ENCODE data around the gene COL21A1. TPM values are rescaled to one million over a fixed set of nuclear protein-coding genes. Genes with fewer than 3 reads are reported as not detected.

The COL21A1 gene
- not detected for total RNA-seq
- total RNA-seq (2013), result 0.63 TPM
- total RNA-seq, result 0 to 0.06 (median 0) reads per million in 29 experiments

DNA sequence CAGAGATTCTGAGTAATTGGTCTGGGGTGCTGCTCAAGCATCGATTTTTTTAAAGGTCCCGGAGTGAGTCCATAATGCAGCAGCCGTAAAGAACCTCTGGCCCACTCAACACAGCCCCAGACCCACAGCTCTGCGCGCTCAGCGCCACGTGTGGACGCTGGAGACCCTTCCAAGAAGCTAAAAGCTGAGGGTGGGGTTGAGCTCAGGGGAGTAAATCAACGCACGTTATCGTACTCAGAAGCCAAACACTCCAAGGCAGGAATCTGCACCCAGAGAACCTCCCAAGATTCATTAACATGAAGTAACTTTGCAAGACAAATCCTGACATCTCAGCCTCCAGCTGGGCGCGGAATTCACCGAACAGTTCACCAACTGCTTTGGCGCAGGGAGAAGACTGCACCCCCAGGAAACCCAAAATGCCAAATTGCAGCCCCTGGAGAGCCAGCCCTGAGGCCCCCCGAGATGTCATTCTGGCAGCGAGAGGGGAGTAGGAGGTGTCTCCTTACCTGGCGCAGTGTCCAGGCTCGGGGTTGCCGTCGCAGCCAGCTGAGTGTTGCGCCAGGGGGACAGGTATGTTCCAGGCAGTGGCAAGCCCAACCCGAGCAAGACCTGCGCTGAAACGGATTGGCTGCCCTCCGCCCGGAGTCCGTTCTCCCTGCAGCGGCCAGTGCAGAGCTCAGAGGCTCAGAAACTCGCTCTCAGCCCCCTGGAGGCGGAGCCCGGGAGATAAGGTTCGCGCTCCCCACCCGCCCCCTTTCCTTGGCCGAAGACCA, at the start of gene COL21A1:
Gene COL21A1 (minus strand): TSS at position 700 of the 773 bp plus-strand sequence. CDS start 64,962 bp downstream, outside the sequence.
- ChIA-PET CTCF (no interaction called here), POLR2A (no interaction called here)
- Mint-ChIP-seq H3K36me3 (no peaks in the 10 kb centered on the region), H3K27ac (no peak within 1 kb of the TSS), H3K9me3 (peaks cover 0 to 7% (median 0%) of the 10 kb centered on the region in 3 donors), H3K4me1 (no peaks in the 10 kb centered on the region), H3K4me3 (no peak within 1 kb of the TSS), H3K27me3 (peaks cover 0 to 12% of the 10 kb centered on the region in 2 donors)
- H3K36me3 ChIP-seq (ENCODE audit: control insufficient read depth in 2 of 2, extremely low read depth in 1 of 2, insufficient read depth in 1 of 2, low read length in 1 of 2), result no peaks in the 10 kb centered on the region
- no peaks in the 10 kb centered on the region for H3K9me3 ChIP-seq
- DNase-seq (no peak), ATAC-seq (replicated peaks in 1 of 4) (no peak)
- H3K4me3 ChIP-seq (ENCODE audit: control insufficient read depth in 1 of 2, extremely low read depth in 1 of 2, low read length in 1 of 2), result no peak within 1 kb of the TSS
- 7% methylated on average over 20 of the region's 36 CpGs for WGBS (ENCODE audit: insufficient coverage)
- peaks cover 8 to 10% of the 10 kb centered on the region in 2 experiments for H3K27me3 ChIP-seq (replicated peaks in 1 of 2; ENCODE audit: control insufficient read depth in 2 of 2, extremely low read depth in 1 of 2, insufficient read depth in 2 of 2, low read length in 1 of 2)
- no peak within 1 kb of the TSS for H3K27ac ChIP-seq (ENCODE audit: low read length)
- H3K4me1 ChIP-seq (ENCODE audit: control insufficient read depth in 1 of 2, extremely low read depth in 1 of 2, insufficient read depth in 2 of 2, low read length in 2 of 2), result no peaks in the 10 kb centered on the region

DNA sequence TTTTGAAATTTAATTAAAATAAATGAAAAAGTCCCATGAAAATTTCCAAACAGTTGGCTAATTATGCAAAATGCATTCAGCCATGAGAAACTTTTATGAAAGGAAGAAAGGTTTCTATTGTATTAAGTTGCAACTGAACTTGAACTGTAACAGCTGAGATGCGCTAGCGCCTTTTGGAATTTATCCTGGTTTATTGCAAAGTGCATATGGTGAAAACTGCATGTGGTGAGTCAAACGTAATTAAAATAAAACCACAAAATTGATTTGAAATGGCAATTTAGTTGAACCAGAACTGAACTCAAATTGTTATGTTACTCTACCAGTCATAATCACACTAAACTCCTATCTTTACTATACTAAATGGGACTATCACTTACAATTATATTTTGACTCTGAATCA, 46.4 kb upstream of the COL21A1 start:
- H3K27me3 Mint-ChIP-seq, result no peaks in the 10 kb centered on the region

DNA sequence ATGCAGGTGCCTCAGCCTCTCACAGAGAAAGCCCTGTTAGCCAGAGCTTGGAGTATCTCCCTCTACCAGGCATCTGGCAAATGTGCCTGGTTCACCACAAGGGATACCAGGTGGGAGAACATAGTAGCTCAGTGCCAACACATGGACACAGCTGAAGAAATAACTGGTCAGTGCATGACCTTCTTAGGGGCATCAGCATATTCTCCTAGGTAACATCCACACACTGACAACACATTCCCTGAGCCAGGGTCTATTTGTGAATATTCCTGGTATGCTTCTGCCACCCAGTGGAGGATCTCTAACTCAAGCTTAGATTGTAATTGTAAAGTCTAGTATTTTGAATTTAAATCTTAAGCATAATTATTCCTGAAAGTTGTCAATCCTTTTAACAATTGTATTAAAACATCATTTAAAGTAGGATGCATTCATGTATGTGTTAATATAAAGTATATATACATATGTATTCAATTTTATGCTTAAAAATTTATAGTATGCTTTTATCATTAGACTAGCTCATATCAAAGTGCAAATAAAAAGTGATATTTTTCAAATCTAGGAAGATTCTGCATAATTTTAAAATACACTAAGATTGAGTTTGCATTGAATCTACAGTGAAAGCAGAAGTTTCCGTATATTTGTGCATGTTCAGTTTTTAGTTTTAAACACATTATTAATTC, 45.3 kb upstream of the COL21A1 start:
- no peak for ATAC-seq (replicated peaks in 1 of 4)
- H3K4me1 Mint-ChIP-seq, result no peaks in the 10 kb centered on the region
- Histone ChIP-seq H3K36me3 (ENCODE audit: control insufficient read depth in 2 of 2, extremely low read depth in 1 of 2, insufficient read depth in 1 of 2, low read length in 1 of 2) (no peaks in the 10 kb centered on the region), H3K4me1 (ENCODE audit: control insufficient read depth in 1 of 2, extremely low read depth in 1 of 2, insufficient read depth in 2 of 2, low read length in 2 of 2) (no peaks in the 10 kb centered on the region), H3K27ac (ENCODE audit: low read length) (no peak overlapping the region), H3K9me3 (no peaks in the 10 kb centered on the region), H3K4me3 (ENCODE audit: control insufficient read depth in 1 of 2, extremely low read depth in 1 of 2, low read length in 1 of 2) (no peak overlapping the region), H3K27me3 (replicated peaks in 1 of 2; ENCODE audit: control insufficient read depth in 2 of 2, extremely low read depth in 1 of 2, insufficient read depth in 2 of 2, low read length in 1 of 2) (no peaks in the 10 kb centered on the region)
- no peak overlapping the region for H3K27ac Mint-ChIP-seq
- no peak for DNase-seq
- ChIA-PET CTCF (no interaction called here), POLR2A (no interaction called here)
- H3K4me3 Mint-ChIP-seq, result no peak overlapping the region
- WGBS (ENCODE audit: insufficient coverage), result no CpG with 5 or more reads among the region's 1 CpG
- peaks cover 0 to 1% (median 0%) of the 10 kb centered on the region in 3 donors for H3K9me3 Mint-ChIP-seq
- H3K27me3 Mint-ChIP-seq, result no peaks in the 10 kb centered on the region
- H3K36me3 Mint-ChIP-seq, result no peaks in the 10 kb centered on the region

More for the DNA sequence above, 46.4 kb upstream of the COL21A1 start:
- H3K27ac ChIP-seq (ENCODE audit: low read length), result no peak overlapping the region
- no peaks in the 10 kb centered on the region for H3K9me3 ChIP-seq
- ATAC-seq (replicated peaks in 1 of 4) (no peak), DNase-seq (no peak)
- H3K27me3 ChIP-seq (replicated peaks in 1 of 2; ENCODE audit: control insufficient read depth in 2 of 2, extremely low read depth in 1 of 2, insufficient read depth in 2 of 2, low read length in 1 of 2), result no peaks in the 10 kb centered on the region
- H3K4me1 ChIP-seq (ENCODE audit: control insufficient read depth in 1 of 2, extremely low read depth in 1 of 2, insufficient read depth in 2 of 2, low read length in 2 of 2), result no peaks in the 10 kb centered on the region
- no CpG with 5 or more reads among the region's 3 CpGs for WGBS (ENCODE audit: insufficient coverage)
- Mint-ChIP-seq H3K4me1 (no peaks in the 10 kb centered on the region), H3K27ac (no peak overlapping the region), H3K36me3 (no peaks in the 10 kb centered on the region), H3K9me3 (no peaks in the 10 kb centered on the region), H3K4me3 (no peak overlapping the region)
- H3K36me3 ChIP-seq (ENCODE audit: control insufficient read depth in 2 of 2, extremely low read depth in 1 of 2, insufficient read depth in 1 of 2, low read length in 1 of 2), result no peaks in the 10 kb centered on the region
- ChIA-PET POLR2A (no interaction called here), CTCF (no interaction called here)
- no peak overlapping the region for H3K4me3 ChIP-seq (ENCODE audit: control insufficient read depth in 1 of 2, extremely low read depth in 1 of 2, low read length in 1 of 2)

DNA sequence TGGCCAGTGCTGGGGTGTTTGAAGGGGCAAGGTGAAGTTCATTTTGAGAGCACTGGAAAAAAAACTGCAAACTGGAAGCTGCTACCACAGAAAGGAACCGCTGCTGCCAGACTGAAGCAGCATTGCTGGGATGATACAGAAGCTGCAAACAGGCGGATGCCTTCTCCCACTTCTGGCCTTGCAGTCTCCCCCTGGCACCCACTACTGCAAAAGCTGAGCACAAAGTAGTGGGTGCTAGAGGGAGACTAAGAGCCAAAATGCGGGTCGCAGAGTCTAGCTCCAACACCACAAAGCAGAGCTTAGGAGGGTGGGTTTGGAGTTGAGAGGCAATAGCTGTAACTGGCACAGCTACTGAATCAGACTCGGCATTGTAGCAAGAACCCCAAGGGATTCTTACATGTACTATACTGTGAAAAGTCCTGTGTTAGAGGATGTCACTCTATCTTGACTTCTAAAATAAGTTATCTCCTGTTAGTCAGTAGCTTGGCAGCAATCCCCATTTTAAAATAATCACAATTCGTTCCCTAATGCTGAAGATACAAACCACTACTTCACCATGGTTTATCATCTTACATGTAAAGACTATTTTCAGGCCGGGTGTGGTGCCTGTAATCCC, 44.0 kb upstream of the COL21A1 start:
- ChIA-PET CTCF (no interaction called here), POLR2A (no interaction called here)
- H3K36me3 Mint-ChIP-seq, result no peaks in the 10 kb centered on the region
- DNase-seq (no peak), ATAC-seq (replicated peaks in 1 of 4) (peak in 1 of 4 experiments; percentile 13)
- H3K4me3 ChIP-seq (ENCODE audit: control insufficient read depth in 1 of 2, extremely low read depth in 1 of 2, low read length in 1 of 2), result no peak overlapping the region
- H3K36me3 ChIP-seq (ENCODE audit: control insufficient read depth in 2 of 2, extremely low read depth in 1 of 2, insufficient read depth in 1 of 2, low read length in 1 of 2), result no peaks in the 10 kb centered on the region
- H3K4me3 Mint-ChIP-seq, result no peak overlapping the region
- no peak overlapping the region for H3K27ac ChIP-seq (ENCODE audit: low read length)
- no peaks in the 10 kb centered on the region for H3K4me1 Mint-ChIP-seq
- H3K9me3 ChIP-seq, result no peaks in the 10 kb centered on the region
- H3K27ac Mint-ChIP-seq, result no peak overlapping the region
- H3K4me1 ChIP-seq (ENCODE audit: control insufficient read depth in 1 of 2, extremely low read depth in 1 of 2, insufficient read depth in 2 of 2, low read length in 2 of 2), result no peaks in the 10 kb centered on the region
- WGBS (ENCODE audit: insufficient coverage), result 49% methylated on average over 3 of the region's 7 CpGs
- no peaks in the 10 kb centered on the region for H3K27me3 ChIP-seq (replicated peaks in 1 of 2; ENCODE audit: control insufficient read depth in 2 of 2, extremely low read depth in 1 of 2, insufficient read depth in 2 of 2, low read length in 1 of 2)
- no peaks in the 10 kb centered on the region for H3K27me3 Mint-ChIP-seq
- peaks cover 0 to 4% (median 0%) of the 10 kb centered on the region in 3 donors for H3K9me3 Mint-ChIP-seq

DNA sequence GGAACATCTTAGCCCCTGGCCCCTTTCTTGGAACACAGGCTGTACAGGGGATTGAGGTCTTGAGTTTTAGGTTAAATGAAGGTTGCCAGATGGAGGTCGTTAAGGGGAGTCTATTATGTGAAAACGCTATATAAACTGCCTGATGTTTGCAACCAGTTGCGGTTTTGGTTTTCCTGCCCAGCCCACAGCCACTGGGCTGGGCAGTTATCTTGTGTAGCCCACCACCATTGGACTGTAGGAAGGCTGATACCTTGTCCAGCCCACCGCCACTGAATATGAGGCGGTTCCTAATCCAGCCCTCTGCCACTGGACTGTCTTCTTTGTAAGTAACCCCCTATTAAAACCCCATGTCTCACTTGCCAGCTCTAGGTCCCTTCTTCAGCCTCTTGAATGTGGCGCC, 42.3 kb upstream of the COL21A1 start:
- H3K36me3 Mint-ChIP-seq, result no peaks in the 10 kb centered on the region
- no peaks in the 10 kb centered on the region for H3K9me3 ChIP-seq
- H3K27ac ChIP-seq (ENCODE audit: low read length), result no peak overlapping the region
- no peak overlapping the region for H3K4me3 Mint-ChIP-seq
- H3K27me3 Mint-ChIP-seq, result no peaks in the 10 kb centered on the region
- H3K4me3 ChIP-seq (ENCODE audit: control insufficient read depth in 1 of 2, extremely low read depth in 1 of 2, low read length in 1 of 2), result no peak overlapping the region
- H3K27ac Mint-ChIP-seq, result no peak overlapping the region
- 57% methylated on average over 4 of the region's 6 CpGs for WGBS (ENCODE audit: insufficient coverage)
- ChIA-PET POLR2A (no interaction called here), CTCF (no interaction called here)
- no peaks in the 10 kb centered on the region for H3K4me1 Mint-ChIP-seq
- no peaks in the 10 kb centered on the region for H3K4me1 ChIP-seq (ENCODE audit: control insufficient read depth in 1 of 2, extremely low read depth in 1 of 2, insufficient read depth in 2 of 2, low read length in 2 of 2)
- H3K9me3 Mint-ChIP-seq, result peaks cover 0 to 8% (median 0%) of the 10 kb centered on the region in 3 donors
- DNase-seq, result no peak
- no peak for ATAC-seq (replicated peaks in 1 of 4)
- no peaks in the 10 kb centered on the region for H3K27me3 ChIP-seq (replicated peaks in 1 of 2; ENCODE audit: control insufficient read depth in 2 of 2, extremely low read depth in 1 of 2, insufficient read depth in 2 of 2, low read length in 1 of 2)
- H3K36me3 ChIP-seq (ENCODE audit: control insufficient read depth in 2 of 2, extremely low read depth in 1 of 2, insufficient read depth in 1 of 2, low read length in 1 of 2), result no peaks in the 10 kb centered on the region

DNA sequence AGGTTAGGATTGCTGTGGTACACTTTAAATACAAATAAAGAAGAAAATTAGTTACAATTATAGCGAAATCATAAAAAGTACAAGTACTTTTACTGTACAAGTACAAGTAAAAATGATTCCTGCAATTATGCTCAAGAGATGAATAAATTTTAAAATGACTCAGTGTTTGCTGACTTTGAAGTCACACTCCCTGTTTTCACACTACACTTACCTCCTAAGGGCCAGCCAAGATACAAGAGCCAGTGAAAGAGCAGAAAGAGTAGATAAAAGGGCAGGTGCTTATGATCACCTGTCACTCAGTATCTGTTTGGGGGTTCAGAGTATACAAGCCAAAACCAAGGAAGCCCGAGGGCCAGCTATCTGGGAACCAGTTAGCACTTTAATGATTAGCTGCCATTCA, 41.0 kb upstream of the COL21A1 start:
- ChIA-PET POLR2A (no interaction called here), CTCF (no interaction called here)
- no peaks in the 10 kb centered on the region for H3K27me3 ChIP-seq (replicated peaks in 1 of 2; ENCODE audit: control insufficient read depth in 2 of 2, extremely low read depth in 1 of 2, insufficient read depth in 2 of 2, low read length in 1 of 2)
- Mint-ChIP-seq H3K4me3 (no peak overlapping the region), H3K4me1 (no peaks in the 10 kb centered on the region), H3K27ac (no peak overlapping the region), H3K27me3 (no peaks in the 10 kb centered on the region), H3K36me3 (no peaks in the 10 kb centered on the region), H3K9me3 (peaks cover 0 to 11% (median 0%) of the 10 kb centered on the region in 3 donors)
- no peaks in the 10 kb centered on the region for H3K36me3 ChIP-seq (ENCODE audit: control insufficient read depth in 2 of 2, extremely low read depth in 1 of 2, insufficient read depth in 1 of 2, low read length in 1 of 2)
- DNase-seq (no peak), ATAC-seq (replicated peaks in 1 of 4) (no peak)
- no peak overlapping the region for H3K27ac ChIP-seq (ENCODE audit: low read length)
- WGBS (ENCODE audit: insufficient coverage), result 71% methylated on average over 1 of the region's 2 CpGs
- no peaks in the 10 kb centered on the region for H3K4me1 ChIP-seq (ENCODE audit: control insufficient read depth in 1 of 2, extremely low read depth in 1 of 2, insufficient read depth in 2 of 2, low read length in 2 of 2)
- H3K9me3 ChIP-seq, result no peaks in the 10 kb centered on the region
- H3K4me3 ChIP-seq (ENCODE audit: control insufficient read depth in 1 of 2, extremely low read depth in 1 of 2, low read length in 1 of 2), result no peak overlapping the region

Data from T-cell (primary cell).